Ascending aorta (tissue), 2 donors: ENCODE measurements around the gene MAGEF1. TPM values are rescaled to one million over a fixed set of nuclear protein-coding genes. Genes with fewer than 3 reads are reported as not detected.

ENCODE experiments used
- DNase-seq, 2 donors: peaks; one replicate each; pipeline ENCODE4 v3.0.0-alpha.2; 2019; ENCODE audit warnings: low spot score in 2 of 2
- H3K27ac ChIP-seq, 2 donors: fragments of 200-600 bp; sonication (generic); one replicate each; pipeline ENCODE4 v1.5.1; 2016 to 2017; ENCODE audit warnings: mild to moderate bottlenecking in 1 of 2
- H3K27me3 ChIP-seq: fragments of 200-600 bp; sonication (generic); one replicate; pipeline ENCODE4 v1.5.1; 2017
- H3K36me3 ChIP-seq, 2 donors: fragments of 200-600 bp; sonication (generic); one replicate each; pipeline ENCODE4 v1.5.1; 2016
- H3K4me1 ChIP-seq, 2 donors: fragments of 200-600 bp; sonication (generic); one replicate each; pipeline ENCODE4 v1.5.1; 2016 to 2017; ENCODE audit warnings: mild to moderate bottlenecking in 1 of 2
- H3K4me3 ChIP-seq, 2 donors: fragments of 200-600 bp; sonication (generic); one replicate each; pipeline ENCODE4 v1.5.1; 2016 to 2017; ENCODE audit warnings: mild to moderate bottlenecking in 1 of 2
- H3K9me3 ChIP-seq, 2 donors: fragments of 200-600 bp; sonication (generic); one replicate each; pipeline ENCODE4 v1.5.1; 2016
- CTCF ChIP-seq, 3 experiments: fragments of 200-600 bp in 2 of 3; fragments of 450-650 bp in 1 of 3; sonication (generic) in 2 of 3; IDR thresholded peaks; one replicate each; pipeline ENCODE4 v1.5.1; 2016 to 2019; ENCODE audit warnings: antibody characterized with exemption in 3 of 3, mild to moderate bottlenecking in 1 of 3, moderate library complexity in 1 of 3
- intact Hi-C: fragments of 100-400 bp; cut with DNase I; formaldehyde crosslinking; loops from one replicate; pipeline ENCODE4 v1.15.1; 2023
- total RNA-seq: library from RNA; depleted of rRNA; stranded (reverse); fragments of >200 nt; gene quantifications from one replicate; pipeline ENCODE4 v1.1.0, GENCODE V29; 2016

Gene MAGEF1
- total RNA-seq, 1 donor from 2014 or later, result 5.2 TPM

GRCh38 chr3:184716622-184717398, 4.9 kb upstream of the MAGEF1 start:
- Histone ChIP-seq H3K4me3 (no peak overlapping the region), H3K36me3 (no peaks in the 10 kb centered on the region), H3K27me3 (no peaks in the 10 kb centered on the region), H3K9me3 (no peaks in the 10 kb centered on the region), H3K4me1 (no peaks in the 10 kb centered on the region), H3K27ac (peak overlapping the region in 1 of 2 donors; percentile 32)
- DNase-seq, result peak in 1 of 2 donors; percentile 57
- intact Hi-C loops, result no loop called here
- no peak for TF ChIP-seq CTCF (IDR thresholded peaks at IDR 0.05)

GRCh38 chr3:184715943-184716621, 4.2 kb upstream of the MAGEF1 start:
- Histone ChIP-seq H3K9me3 (no peaks in the 10 kb centered on the region), H3K4me1 (no peaks in the 10 kb centered on the region), H3K27me3 (no peaks in the 10 kb centered on the region), H3K36me3 (no peaks in the 10 kb centered on the region), H3K4me3 (no peak overlapping the region), H3K27ac (peak overlapping the region in 1 of 2 donors; percentile 33)
- intact Hi-C loops, result no loop called here
- no peak for TF ChIP-seq CTCF (IDR thresholded peaks at IDR 0.05)
- no peak for DNase-seq

GRCh38 chr3:184713521-184713920, 1.7 kb upstream of the MAGEF1 start:
- Histone ChIP-seq H3K36me3 (peaks cover 0 to 4% of the 10 kb centered on the region in 2 donors), H3K4me3 (no peak overlapping the region), H3K27ac (no peak overlapping the region), H3K4me1 (peaks cover 3 to 11% of the 10 kb centered on the region in 2 donors), H3K27me3 (no peaks in the 10 kb centered on the region), H3K9me3 (no peaks in the 10 kb centered on the region)
- DNase-seq, result no peak
- intact Hi-C loops, result loop anchor here (5.0 kb wide), 2 partner anchors 131 to 346 kb away; no protein-coding TSS in a partner anchor
- no peak for TF ChIP-seq CTCF (IDR thresholded peaks at IDR 0.05)

- Histone ChIP-seq H3K27ac (peak overlapping the region in 1 of 2 donors; percentile 96), H3K27me3 (no peaks in the 10 kb centered on the region), H3K4me1 (peaks cover 3 to 11% of the 10 kb centered on the region in 2 donors), H3K36me3 (peaks cover 0 to 4% of the 10 kb centered on the region in 2 donors), H3K4me3 (no peak overlapping the region), H3K9me3 (no peaks in the 10 kb centered on the region)
- no peak for TF ChIP-seq CTCF (IDR thresholded peaks at IDR 0.05)
- DNase-seq, result no peak
- intact Hi-C loops, result loop anchor here (5.0 kb wide), 2 partner anchors 131 to 346 kb away; no protein-coding TSS in a partner anchor
Observed at GRCh38 chr3:184713040-184713355, 1.1 kb upstream of the MAGEF1 start.

GRCh38 chr3:184712248-184713039, 580 bp upstream of the MAGEF1 start:
- H3K4me3 ChIP-seq, result peak overlapping the region; percentile 94 to 96
- no peaks in the 10 kb centered on the region for H3K9me3 ChIP-seq
- peaks cover 3 to 11% of the 10 kb centered on the region in 2 donors for H3K4me1 ChIP-seq
- TF ChIP-seq CTCF (IDR thresholded peaks at IDR 0.05), result no peak
- H3K36me3 ChIP-seq, result peaks cover 0 to 4% of the 10 kb centered on the region in 2 donors
- no peaks in the 10 kb centered on the region for H3K27me3 ChIP-seq
- intact Hi-C loops, result loop anchor here (1.0 to 5.0 kb wide), 4 partner anchors 65 to 345 kb away; partner anchors contain the start of gene EPHB3
- peak overlapping the region; percentile 92 to 96 for H3K27ac ChIP-seq
- DNase-seq, result no peak
